ENCODE data around the gene GUCA2B. TPM values are rescaled to one million over a fixed set of nuclear protein-coding genes. Genes with fewer than 3 reads are reported as not detected.

Gene GUCA2B
- polyA plus RNA-seq, 4 donors: not detected

GRCh38 chr1:42142894-42143675 is 10.1 kb upstream of the GUCA2B start:
- DNase-seq (ENCODE audit: low read depth in 4 of 4, low spot score in 2 of 4): no peak

GRCh38 chr1:42143896-42144710 is 9.1 kb upstream of the GUCA2B start:
- no peak for DNase-seq (ENCODE audit: low read depth in 4 of 4, low spot score in 2 of 4)

- DNase-seq (ENCODE audit: low read depth in 4 of 4, low spot score in 2 of 4): no peak
Observed at GRCh38 chr1:42144711-42145388, 8.4 kb upstream of the GUCA2B start.

GRCh38 chr1:42145389-42145716 is 7.9 kb upstream of the GUCA2B start:
- no peak for DNase-seq (ENCODE audit: low read depth in 4 of 4, low spot score in 2 of 4)

GRCh38 chr1:42145764-42146625 is 7.2 kb upstream of the GUCA2B start:
- DNase-seq (ENCODE audit: low read depth in 4 of 4, low spot score in 2 of 4): no peak

- DNase-seq (ENCODE audit: low read depth in 4 of 4, low spot score in 2 of 4): peak; percentile 13 to 72 (median 49)
Observed at GRCh38 chr1:42146626-42147320, 6.4 kb upstream of the GUCA2B start.

- no peak for DNase-seq (ENCODE audit: low read depth in 4 of 4, low spot score in 2 of 4)
Observed at GRCh38 chr1:42148166-42148565, 5.0 kb upstream of the GUCA2B start.

- DNase-seq (ENCODE audit: low read depth in 4 of 4, low spot score in 2 of 4): no peak
Observed at GRCh38 chr1:42150651-42151050, 2.6 kb upstream of the GUCA2B start.

- no peak for DNase-seq (ENCODE audit: low read depth in 4 of 4, low spot score in 2 of 4)
Observed at GRCh38 chr1:42152119-42152518, 1.1 kb upstream of the GUCA2B start.

GRCh38 chr1:42153624-42154023 is 414 bp downstream of the GUCA2B start:
- DNase-seq (ENCODE audit: low read depth in 4 of 4, low spot score in 2 of 4): no peak

GRCh38 chr1:42154685-42155084 is 1.5 kb downstream of the GUCA2B start:
- DNase-seq (ENCODE audit: low read depth in 4 of 4, low spot score in 2 of 4): no peak

GRCh38 chr1:42155362-42155761 is 2.2 kb downstream of the GUCA2B start:
- no peak for DNase-seq (ENCODE audit: low read depth in 4 of 4, low spot score in 2 of 4)

- no peak for DNase-seq (ENCODE audit: low read depth in 4 of 4, low spot score in 2 of 4)
Observed at GRCh38 chr1:42157667-42158066, 4.5 kb downstream of the GUCA2B start.

- DNase-seq (ENCODE audit: low read depth in 4 of 4, low spot score in 2 of 4): no peak
Observed at GRCh38 chr1:42158189-42158588, 5.0 kb downstream of the GUCA2B start.

GRCh38 chr1:42162181-42162580 is 9.0 kb downstream of the GUCA2B start:
- no peak for DNase-seq (ENCODE audit: low read depth in 4 of 4, low spot score in 2 of 4)

GRCh38 chr1:42163114-42163513 is 9.9 kb downstream of the GUCA2B start:
- no peak for DNase-seq (ENCODE audit: low read depth in 4 of 4, low spot score in 2 of 4)

- no peak for DNase-seq (ENCODE audit: low read depth in 4 of 4, low spot score in 2 of 4)
Observed at GRCh38 chr1:42163536-42164503, 10.6 kb downstream of the GUCA2B start.

GRCh38 chr1:42164551-42165420 is 11.6 kb downstream of the GUCA2B start, which contains the start of gene GUCA2A:
Gene GUCA2A, minus strand, starts transcription at chr1:42164745. Its CDS starts 33 bp downstream, at chr1:42164712.
- no peak for DNase-seq (ENCODE audit: low read depth in 4 of 4, low spot score in 2 of 4)

All from left renal cortex interstitium (tissue), 4 donors.